Measurements from ENCODE around the gene RUBCN.

- TF ChIP-seq FOXP2 (optimal IDR thresholded peaks at IDR 0.05; ENCODE audit: control extremely low read depth, extremely low read length, insufficient read depth) = no peak
- TF ChIP-seq EZH2 (IDR thresholded peaks at IDR 0.05) = no peak
- peak; percentile 66; the same call in 1 of the 2 replicates for TF ChIP-seq POLR2AphosphoS5 (IDR thresholded peaks at IDR 0.05; ENCODE audit: borderline replicate concordance, low read depth, low read length)
Observed at GRCh38 chr3:197749601-197750395, 13.1 kb upstream of the RUBCN start, which contains the start of gene FYTTD1.
